ENCODE data around the gene VBP1.
A peak's percentile ranks its signal among the peaks of the same experiment; 100 is the strongest.
"Not testable (repeated sequence)": the region's sequence is repeated elsewhere in the genome, so short reads cannot be mapped to it uniquely, and the experiment has no call there.

Gene VBP1, protein sequence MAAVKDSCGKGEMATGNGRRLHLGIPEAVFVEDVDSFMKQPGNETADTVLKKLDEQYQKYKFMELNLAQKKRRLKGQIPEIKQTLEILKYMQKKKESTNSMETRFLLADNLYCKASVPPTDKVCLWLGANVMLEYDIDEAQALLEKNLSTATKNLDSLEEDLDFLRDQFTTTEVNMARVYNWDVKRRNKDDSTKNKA

DNA sequence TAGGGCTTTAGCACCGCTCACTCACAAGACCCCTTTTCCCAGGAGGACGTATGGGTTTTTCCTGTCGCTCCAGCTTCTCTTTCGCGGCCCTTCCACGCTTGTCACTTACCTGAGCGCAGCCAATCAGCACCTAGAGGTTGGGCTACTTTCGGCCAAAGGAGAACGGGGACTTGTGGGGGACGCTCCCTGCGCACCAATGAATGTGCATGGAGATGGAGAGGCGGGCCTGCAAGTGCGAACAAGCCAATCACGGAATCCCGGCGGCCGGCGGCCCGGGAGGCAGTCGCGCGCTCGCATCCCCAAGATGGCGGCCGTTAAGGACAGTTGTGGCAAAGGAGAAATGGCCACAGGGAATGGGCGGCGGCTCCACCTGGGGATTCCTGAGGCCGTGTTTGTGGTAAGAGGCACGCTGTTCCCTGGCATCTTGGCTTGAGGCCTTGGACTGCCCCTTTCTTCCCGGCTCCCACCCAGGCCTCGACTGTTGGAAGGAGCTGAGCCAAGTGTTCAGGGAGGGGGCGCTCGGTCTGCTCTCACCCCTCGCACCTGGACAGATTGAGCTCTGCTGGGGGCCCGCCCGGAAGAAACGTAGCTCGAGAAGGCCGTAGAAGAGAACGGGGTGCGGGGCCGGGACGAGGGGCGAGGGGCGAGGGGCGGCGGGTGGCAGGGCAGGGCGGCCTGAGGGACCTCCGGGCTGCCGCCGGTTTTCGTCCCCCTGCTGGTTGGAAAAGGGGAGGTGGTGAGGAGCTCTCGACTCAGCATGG, at the start of gene VBP1:
VBP1 (plus strand) TSS at position 282 of the 761 bp plus-strand sequence; CDS start at position 305, 23 bp downstream.
- DNase-seq (ENCODE audit: low spot score), result peak; percentile 87

DNA sequence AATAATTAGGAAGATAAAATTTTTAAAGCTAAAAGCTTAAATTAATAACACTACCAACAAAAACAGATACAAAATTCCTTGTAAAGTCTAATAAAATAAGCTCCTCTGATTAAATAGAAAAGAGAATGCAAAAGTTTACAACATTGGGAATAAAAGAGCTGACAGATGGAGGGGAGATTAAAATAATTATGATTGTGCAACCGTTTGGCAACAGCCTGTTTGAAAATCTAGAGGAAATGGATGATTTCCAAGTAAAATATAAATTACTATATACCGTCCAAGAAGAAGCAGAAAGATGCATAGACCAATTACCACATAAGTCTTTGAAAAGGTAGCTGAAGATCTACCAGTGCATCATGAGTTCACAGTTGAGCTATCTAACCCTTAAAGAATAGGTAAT, 46.4 kb upstream of the VBP1 start:
- no peak for DNase-seq (ENCODE audit: low spot score)

DNA sequence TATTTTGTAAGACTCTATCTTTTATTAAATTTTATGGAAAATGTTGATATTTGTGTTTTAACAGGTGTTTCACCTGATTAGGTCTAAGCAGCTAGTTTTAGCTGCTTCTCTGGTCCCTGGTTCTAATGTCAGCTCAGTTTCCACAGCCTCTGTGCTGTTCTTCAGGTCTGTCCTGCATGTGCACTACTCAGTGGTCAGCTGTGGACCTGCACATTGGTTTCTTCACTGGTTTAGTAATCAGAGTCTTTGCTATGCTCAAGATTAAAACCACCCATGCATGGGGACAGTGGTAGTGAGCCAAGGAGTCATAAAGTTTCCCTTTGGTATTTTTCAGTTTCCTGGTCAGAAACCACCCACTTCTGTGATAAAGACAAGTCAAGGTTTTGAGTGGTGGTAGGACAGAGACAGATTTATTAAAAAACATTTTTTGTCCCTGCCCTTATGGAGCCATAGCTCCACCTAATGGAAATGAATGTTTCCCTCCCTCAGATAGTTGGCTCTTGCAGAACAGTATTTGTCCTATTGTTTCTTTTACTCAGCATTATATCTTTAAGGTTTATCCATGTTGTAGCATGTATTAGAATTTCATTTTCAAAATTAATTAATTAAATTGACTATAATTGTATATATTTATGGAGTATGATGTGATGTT, 36.8 kb upstream of the VBP1 start:
- DNase-seq (ENCODE audit: low spot score), result no peak

DNA sequence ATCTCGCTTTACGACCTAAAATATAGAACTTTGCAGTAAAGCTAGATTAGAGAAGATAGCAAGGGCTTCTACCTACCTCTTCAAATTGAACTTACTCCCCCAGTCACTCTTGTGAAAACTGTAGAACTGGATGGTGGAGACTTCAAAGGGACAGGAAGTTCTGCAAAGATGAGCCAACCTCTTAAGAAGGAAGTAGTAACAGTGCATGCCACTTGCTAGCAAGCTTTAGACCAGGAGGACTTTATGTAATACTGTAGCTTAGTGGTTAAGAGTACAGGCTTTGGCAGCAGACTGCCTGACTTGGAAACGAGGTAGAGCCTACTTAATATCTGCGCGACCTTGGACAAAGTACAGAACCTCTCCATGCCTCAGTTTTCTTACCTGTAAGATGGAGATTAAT, 27.5 kb upstream of the VBP1 start:
- peak; percentile 55 for DNase-seq (ENCODE audit: low spot score)

DNA sequence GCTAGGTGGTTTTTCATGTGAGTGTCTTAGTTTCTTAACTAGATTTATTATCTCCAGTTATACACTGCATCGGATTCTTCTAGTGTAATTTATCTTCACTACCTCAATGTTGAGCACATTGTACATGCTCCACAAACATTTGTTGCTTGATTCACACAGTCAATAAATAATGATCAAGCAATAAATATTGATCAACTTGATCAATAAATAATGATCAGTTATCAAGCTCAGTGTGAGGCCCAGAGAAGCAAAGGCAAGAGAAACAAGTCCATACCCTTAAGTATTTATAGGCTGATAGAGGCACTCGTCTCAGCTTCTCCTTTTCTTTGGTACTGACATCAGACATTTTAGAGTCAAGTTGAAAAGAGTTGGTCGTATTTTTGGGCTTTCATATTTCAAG, 5.1 kb upstream of the VBP1 start:
- no peak for DNase-seq (ENCODE audit: low spot score)

DNA sequence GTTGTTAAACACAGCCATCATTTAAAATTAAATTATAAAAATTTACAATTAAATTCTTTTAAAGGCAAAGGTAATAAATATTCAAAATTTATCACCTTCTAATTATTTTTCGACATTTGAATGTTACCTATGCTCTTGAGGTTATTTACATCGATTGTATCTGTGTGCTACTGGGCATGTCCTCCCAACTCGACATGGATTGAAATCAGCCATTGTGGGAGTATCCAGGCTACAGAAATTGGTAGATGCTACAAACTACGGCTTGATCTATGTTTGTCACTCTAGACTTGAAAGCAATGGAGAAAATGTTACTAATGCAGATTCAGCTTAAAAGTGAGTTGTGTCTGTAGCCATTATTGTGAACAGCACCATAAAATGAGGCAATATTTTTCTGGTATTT, 2.5 kb upstream of the VBP1 start:
- DNase-seq (ENCODE audit: low spot score), result no peak

DNA sequence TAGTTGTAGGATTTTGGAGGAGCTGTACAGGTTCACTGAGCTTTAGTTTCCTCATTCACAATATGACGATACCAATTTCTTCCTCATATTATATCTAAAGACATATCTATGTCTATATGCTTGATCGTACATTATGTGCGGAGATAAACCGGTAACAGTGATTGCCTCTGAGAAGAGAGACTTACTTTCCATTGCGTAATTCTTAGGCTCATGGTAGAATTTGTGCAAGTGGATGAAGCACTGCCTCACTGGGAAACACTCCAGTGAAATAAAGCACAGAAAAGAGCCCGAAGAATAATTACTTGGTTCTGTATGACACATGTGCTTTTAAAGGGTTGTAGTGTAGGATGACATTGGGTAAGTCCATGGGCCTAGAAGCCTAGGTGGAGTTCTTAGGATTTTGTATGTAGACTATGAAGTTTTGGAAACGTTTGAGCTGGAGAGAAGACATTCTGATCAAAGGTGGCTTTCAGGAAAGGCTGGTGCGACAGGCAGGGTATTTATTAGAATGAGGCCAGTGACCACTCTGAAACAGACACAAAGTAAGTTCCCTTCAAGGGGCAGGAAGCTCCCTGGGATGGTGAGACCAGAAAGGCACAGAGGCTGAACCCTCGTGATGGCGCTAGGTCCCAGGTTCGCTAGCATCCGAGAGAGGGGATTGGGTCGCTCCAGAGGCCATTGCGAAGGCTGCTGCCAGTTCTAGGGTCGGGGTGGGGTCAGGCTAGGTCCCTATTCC, 649 bp upstream of the VBP1 start:
- DNase-seq (ENCODE audit: low spot score), result no peak

DNA sequence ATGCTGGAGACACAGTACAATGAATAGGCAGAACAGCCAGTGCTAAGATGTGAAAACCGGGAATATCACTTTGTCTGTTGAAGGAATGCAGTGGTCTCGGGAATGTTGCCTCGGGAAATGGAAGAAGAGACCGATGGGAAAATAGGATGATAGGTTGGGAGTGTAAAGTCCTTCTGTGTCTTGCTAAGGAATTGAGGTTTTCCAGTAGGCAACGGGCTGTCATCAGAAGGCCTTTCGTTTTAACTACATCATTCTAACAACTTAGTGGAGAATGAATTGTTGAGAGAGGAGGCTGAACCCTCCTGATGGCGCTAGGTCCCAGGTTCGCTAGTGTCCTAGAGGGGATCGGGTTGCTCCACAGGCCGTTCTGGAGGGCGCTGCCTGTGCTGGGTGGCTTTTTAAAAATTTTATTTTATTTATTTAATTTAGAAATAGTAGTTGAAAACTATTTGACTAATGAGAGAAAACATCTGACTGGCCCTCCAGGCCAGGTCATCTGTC, 730 bp downstream of the VBP1 start:
- DNase-seq (ENCODE audit: low spot score), result no peak

DNA sequence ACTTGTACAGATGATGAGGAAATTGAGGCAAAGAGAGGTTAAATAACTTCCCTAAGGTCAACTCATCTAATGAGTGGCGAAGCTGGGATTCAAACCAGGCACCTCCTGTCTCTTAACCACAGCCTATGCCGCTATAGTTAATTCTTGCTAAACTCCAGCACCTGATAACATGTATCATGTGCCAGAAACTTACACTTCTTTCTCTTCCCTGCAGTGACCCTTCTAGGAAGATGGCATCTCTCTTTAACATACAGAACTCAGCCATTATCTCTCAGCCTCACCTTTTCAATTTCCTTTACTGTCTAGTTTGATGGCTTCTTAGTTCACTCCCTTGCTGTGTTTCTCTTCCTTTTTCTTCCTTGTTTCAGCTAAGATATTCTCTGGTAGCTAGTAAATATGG, 2.5 kb downstream of the VBP1 start:
- no peak for DNase-seq (ENCODE audit: low spot score)

DNA sequence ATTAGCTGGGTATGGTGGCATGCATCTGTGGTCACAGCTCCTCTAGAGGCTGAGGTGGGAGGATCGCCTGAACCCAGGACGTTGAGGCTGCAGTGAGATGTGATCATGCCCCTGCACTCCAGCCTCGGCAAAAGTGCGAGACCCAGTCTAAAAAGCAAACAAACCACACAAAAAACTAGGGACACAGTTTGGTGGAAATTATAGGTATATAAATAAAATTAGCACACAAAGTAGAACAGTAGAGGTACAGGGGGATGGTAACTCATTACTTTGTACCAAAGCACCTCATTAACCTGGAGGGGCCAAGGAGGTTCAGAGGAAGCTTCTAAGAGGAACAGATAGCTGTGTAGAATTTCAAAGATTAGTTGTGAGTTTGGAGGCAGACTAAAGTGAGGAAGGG, 5.1 kb downstream of the VBP1 start:
- DNase-seq (ENCODE audit: low spot score), result no peak

DNA sequence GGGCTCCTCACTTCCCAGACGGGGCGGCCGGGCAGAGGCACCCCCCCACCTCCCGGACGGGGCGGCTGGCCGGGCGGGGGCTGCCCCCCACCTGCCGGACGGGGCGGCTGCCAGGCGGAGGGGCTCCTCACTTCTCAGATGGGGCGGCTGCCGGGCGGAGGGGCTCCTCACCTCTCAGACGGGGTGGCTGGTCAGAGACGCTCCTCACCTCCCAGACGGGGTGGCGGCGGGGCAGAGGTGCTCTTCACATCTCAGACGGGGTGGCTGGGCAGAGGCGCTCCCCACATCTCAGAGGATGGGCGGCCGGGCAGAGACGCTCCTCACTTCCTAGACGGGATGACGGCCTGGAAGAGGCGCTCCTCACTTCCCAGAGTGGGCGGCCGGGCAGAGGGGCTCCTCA, 7.5 kb downstream of the VBP1 start:
- DNase-seq (ENCODE audit: low spot score), result not testable (repeated sequence)

DNA sequence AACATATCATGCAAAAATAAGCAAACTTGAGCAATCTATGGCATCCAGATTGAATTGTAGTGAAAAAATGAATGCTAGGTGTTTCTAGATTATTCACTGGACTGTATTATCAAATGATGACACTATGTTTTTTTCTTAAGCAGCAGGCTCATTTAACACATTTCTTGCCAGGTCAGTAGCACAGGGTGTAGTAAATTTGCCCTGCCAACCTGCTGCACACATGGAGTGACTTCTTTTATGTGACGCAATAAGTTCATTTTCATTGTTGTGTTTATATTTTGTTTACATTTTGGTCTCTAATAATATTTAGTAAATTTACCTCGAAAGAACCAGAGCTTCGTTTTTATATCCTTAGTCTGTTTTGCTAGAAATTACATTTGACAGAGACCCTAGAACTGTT, 9.5 kb downstream of the VBP1 start:
- DNase-seq (ENCODE audit: low spot score), result no peak

DNA sequence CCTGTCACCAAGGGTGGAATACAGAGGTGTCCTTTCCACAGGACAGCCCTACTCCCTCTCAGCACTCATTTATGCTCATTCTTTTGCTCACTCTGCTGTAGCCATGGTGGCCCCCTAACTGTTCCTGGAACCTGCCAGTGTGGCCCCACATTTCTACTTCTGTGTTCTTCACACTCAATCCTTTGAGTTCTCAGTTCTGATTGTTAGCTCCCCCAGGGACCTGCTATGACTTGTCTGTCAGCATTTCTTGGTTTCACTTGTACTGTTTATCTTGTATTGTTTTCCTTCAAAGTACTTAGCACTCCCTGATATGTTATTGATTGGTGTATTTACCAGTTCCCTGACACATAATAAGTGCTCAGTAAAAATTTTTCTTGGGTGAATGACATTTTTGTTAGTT, 14.9 kb downstream of the VBP1 start:
- DNase-seq (ENCODE audit: low spot score), result no peak

DNA sequence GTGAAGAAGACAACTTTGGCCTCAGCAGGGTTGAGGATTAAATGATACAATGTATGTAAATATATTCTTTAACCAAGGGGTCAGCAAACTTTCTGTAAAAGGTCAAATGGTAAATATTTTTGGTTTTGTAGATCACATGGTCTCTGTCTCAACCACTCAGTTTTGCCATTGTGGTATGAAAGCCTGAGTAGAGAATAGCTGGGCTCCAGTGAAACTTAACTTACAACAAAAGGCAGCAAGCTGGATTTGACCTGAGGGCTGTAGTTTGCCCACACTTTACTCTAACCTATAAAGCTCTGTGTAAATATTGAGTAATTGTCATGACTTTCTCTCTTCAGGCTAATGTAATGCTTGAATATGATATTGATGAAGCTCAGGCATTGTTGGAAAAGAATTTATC, 19.6 kb downstream of the VBP1 start:
- no peak for DNase-seq (ENCODE audit: low spot score)

DNA sequence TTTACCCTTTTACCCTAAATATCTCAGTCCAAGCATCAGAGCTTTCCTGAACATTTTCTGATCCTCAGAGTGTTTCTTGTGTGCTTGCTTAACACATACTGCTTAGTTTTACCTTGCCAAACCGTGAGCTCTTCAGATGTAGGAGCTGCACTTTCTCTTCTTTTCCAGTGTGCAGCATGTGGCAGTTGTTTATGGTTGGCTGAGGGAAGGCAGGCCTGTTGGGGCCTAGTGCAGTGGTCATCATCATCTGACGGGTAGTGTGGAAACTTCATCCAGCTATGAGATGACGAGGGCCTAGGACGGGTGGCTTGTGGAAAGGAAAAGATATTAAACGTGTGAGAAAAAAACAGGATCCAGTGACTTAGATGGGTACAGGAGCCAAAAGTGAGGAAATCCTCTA, 21.5 kb downstream of the VBP1 start:
- no peak for DNase-seq (ENCODE audit: low spot score)

DNA sequence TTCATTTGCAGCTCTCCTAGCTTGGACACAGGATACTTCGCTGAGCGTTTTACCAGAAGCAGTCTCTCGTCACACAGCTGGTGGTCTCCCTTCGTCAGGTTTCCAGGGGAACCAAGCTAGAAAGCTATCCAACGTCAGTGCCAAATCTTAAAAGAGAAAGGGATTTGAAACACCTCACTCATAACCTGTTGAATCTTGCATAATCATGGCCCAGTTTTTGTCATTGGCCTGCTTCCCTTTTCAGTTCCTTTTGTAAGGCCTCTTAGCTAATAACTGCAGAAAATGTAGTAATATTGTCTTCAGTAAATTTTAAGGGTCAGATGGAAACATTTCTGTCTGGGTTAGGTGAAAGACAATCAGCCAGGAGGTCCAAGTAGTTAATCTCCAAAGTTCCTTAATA, 26.0 kb downstream of the VBP1 start:
- DNase-seq (ENCODE audit: low spot score), result no peak

DNA sequence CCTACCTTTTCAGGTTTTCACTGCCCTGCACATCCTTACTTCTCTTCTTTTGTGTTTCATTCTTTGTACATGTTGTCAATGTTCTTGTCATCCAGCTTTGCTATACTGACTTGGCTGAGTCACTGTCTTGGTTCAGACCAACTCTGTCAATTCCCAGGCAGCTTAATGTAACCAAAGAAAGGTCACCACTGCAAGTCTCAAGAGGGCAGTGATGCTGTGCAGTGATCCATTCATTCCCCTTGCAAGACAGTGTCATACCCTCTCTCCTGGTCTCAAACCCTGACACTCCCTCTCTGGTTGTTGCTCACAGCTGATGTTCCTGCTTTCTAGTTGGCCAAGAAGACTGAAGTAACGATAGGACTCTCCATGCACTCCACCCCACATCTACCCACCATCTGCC, 30.5 kb downstream of the VBP1 start:
- DNase-seq (ENCODE audit: low spot score), result no peak

DNA sequence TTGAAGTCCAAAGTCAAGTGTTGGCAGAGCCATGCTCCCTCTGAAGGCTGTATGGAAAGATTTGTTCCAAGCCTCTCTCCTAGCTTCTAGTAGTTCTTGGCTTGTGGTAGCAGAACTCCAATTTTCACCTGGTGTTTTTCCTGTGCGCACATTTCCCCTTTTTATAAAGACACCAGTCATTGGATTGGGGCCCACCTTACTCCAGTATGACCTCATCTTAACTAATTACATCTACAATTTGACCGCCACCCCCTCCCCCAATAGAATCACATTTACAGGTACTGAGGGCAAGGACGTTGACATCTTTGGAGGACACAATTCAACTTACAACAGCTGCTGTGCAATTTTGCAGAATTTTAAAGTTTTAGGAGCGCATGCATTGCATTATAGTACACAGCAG, 31.2 kb downstream of the VBP1 start:
- no peak for DNase-seq (ENCODE audit: low spot score)

DNA sequence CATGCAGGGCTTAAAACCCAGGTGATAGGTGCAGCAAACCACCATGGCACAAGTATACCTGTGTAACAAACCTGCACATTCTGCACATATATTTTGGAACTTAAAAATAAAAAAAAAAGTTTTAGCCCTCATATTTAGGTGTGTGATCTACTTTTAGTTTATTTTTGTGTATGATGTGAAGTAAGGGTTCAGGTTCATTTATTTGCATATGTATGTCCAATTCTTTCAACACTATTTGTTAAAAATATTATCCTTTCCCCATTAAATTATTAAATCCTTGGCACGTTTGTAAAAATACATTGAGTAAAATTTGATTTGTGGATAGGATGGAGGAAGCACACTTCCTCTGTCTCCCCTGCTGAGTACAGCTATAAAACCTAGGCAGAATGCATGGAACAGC, 35.1 kb downstream of the VBP1 start:
- DNase-seq (ENCODE audit: low spot score), result no peak

DNA sequence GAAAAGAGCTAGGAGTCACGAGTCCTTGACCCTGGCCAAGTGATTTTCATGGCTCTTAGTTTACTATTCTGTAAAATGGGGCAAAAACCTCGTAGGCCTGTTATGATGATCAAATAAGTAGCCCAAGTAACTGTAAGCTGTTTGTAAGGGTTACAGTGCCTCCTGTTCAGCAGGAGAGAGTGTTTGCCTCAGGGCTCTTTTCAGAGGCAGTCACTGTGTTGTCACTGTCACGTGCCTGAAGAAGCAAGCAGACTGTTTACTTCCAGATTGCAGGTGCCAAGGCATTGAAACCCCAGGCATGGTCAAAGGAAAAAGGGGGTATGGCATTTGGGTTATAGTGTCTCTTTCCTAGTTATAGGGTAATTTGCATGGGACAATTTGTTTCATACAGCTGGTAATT, 43.5 kb downstream of the VBP1 start:
- DNase-seq (ENCODE audit: low spot score), result no peak

DNA sequence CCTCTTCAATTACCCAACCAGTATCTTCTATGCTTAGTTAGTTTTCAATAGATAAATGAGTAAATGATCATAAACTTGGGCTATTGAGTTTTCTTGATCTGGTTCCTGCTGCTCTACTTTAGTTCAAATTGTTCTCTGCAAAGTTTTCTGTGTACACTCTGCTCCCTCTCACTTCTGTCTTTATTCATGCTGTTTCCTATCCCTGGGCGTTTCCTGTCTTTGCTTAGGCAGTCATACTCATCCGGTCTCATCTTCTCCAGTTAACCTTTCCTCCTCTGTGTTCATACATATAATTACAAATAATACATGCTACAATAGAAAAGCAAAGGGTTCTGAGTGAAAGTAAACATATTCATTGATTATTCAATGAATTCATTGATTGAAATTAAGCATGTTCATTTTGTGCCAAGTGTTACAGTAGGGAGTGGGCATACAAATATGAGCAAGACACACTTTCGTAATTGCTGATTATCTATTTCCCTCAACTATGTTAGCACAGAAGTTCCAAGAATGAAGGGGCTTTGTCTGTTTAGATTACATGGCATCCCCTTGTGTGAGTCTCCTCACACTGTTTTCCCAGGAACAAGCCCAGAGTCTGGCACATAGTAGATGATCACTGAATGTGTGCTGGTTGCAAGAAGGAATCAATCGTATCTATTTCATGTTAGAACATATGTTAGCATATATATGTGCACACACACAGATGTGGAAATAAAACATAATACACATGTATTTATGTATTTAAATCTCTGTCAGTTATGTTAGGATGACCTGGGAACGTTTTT, 46.9 kb downstream of the VBP1 start:
- peak; percentile 13 for DNase-seq (ENCODE audit: low spot score)
